Measurements from ENCODE around the gene SOWAHB. TPM values are rescaled to one million over a fixed set of nuclear protein-coding genes. Genes with fewer than 3 reads are reported as not detected.
"Not testable (repeated sequence)": the region's sequence is repeated elsewhere in the genome, so short reads cannot be mapped to it uniquely, and the experiment has no call there.

SOWAHB gene
- total RNA-seq, 1 donor = not detected

DNA sequence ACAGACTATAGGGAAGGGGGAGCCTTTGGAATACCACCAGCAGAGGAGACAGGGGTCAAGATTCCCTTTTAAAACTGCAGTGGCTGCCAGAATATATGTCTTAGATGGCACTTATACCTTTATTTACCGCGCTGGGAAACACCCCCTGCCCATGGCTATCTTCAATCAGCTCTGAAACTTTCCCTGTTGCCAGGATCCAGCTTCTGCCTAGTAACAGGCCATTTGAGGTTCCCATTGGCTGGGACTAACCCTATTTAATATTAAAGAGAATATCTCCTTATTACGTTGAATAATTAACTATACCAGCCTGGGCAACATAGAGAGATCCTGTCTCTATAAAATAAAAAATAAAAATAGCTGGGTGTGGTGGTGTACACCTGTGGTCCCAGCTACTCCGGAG is 23.8 kb downstream of the SOWAHB start:
- TF ChIP-seq, protein P1, sequence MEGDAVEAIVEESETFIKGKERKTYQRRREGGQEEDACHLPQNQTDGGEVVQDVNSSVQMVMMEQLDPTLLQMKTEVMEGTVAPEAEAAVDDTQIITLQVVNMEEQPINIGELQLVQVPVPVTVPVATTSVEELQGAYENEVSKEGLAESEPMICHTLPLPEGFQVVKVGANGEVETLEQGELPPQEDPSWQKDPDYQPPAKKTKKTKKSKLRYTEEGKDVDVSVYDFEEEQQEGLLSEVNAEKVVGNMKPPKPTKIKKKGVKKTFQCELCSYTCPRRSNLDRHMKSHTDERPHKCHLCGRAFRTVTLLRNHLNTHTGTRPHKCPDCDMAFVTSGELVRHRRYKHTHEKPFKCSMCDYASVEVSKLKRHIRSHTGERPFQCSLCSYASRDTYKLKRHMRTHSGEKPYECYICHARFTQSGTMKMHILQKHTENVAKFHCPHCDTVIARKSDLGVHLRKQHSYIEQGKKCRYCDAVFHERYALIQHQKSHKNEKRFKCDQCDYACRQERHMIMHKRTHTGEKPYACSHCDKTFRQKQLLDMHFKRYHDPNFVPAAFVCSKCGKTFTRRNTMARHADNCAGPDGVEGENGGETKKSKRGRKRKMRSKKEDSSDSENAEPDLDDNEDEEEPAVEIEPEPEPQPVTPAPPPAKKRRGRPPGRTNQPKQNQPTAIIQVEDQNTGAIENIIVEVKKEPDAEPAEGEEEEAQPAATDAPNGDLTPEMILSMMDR (IDR thresholded peaks at IDR 0.05; ENCODE audit: insufficient read depth, low read length) = no peak
- no peak for DNase-seq (ENCODE audit: low read depth)

DNA sequence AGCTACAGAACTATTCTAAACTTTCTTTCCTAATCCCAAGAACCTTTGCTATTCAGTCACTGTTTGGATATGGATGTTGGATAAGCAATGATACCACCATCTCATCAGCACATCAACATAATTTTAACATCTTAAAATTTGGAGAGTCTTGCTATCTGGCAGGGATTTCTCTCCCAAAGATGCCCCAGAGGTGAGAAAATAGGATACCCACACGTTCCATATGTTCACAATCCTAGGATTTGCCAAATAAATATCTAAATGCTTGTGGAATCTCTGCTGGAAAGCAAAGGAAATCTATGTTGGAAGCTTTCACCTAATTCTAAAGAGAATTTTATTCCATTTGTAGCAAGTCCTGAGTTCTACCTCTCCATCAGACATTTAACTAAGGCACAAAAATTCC is 24.4 kb downstream of the SOWAHB start:
- H3K4me3 ChIP-seq (ENCODE audit: low read depth, low read length) = no peak overlapping the region
- no peak for DNase-seq (ENCODE audit: low read depth)
- TF ChIP-seq, protein P1 (IDR thresholded peaks at IDR 0.05; ENCODE audit: insufficient read depth, low read length) = no peak

More for the DNA sequence above, 23.8 kb downstream of the SOWAHB start:
- H3K4me3 ChIP-seq (ENCODE audit: low read depth, low read length) = no peak overlapping the region

DNA sequence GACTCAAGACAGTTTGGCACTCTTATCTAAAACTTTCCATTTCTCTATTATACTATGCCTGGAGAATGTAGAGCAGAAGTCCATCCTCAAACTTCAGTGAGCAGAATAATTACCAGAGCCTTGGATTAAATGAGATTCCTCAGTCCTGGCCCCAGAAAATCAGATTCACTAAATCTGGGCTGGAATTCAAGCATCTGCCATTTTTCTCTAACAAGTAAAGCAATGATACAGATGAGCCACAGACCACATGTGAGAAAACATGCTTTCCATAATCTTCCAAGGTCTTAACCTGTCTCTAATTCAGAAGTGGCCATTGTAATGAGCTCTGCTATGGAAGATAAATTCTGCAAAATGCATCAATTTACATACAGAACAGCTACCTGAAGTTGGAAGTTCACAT is 25.4 kb downstream of the SOWAHB start:
- H3K4me3 ChIP-seq (ENCODE audit: low read depth, low read length) = no peak overlapping the region
- TF ChIP-seq, protein P1 (IDR thresholded peaks at IDR 0.05; ENCODE audit: insufficient read depth, low read length) = no peak
- no peak for DNase-seq (ENCODE audit: low read depth)

DNA sequence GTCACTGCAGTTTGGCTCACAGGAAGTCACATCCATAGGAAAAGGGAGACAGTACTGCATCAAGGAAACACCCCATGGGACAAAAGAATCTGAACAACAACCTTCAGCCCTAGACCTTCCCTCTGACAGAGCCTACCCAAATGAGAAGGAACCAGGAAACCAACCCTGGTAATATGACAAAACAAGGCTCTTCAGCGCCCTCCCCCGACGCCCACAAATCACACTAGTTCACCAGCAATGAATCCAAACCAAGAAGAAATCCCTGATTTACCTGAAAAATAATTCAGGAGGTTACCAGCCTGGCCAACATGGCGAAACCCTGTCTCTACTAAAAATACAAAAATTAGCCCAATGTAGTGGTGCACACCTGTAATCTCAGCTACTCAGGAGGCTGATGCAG is 29.2 kb downstream of the SOWAHB start:
- DNase-seq (ENCODE audit: low read depth); H3K4me3 ChIP-seq (ENCODE audit: low read depth, low read length): not testable (repeated sequence)

DNA sequence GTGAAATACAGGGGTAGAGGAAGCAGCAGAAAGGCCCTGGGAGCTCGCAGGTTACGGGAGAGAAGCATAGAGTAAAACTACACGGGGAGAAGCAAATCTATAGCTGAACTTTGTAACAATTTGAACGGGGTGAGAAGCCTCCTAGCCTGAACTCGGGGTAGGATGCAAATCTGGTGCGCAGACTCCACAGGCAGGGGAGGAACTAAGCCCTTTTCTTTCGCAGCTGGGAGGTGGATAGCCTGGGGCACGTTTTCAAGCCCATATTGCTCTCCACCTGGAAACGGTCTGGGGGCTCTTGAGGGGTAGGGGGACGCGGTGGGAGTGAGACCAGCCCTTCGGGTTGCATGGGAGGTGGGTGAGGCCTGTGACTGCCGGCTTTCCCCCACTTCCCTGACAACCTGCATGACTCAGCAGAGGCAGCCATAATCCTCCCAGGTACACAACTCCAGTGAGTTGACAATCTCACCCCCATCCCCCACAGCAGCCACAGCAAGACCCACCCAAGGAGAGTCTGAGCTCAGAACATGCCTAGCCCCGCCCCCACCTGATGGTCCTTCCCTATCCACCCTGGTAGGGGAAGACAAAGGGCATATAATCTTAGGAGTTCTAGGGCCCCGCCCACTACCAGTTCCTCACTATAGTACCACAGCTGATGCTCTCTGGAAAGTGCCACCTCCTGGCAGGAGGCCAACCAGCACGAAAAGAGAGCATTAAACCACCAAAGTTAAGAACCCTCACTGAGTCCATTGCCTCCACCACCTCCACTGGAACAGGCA is 29.9 kb downstream of the SOWAHB start:
- DNase-seq (ENCODE audit: low read depth) = no peak
- TF ChIP-seq, protein P1 (IDR thresholded peaks at IDR 0.05; ENCODE audit: insufficient read depth, low read length) = no peak
- no peak overlapping the region for H3K4me3 ChIP-seq (ENCODE audit: low read depth, low read length)

DNA sequence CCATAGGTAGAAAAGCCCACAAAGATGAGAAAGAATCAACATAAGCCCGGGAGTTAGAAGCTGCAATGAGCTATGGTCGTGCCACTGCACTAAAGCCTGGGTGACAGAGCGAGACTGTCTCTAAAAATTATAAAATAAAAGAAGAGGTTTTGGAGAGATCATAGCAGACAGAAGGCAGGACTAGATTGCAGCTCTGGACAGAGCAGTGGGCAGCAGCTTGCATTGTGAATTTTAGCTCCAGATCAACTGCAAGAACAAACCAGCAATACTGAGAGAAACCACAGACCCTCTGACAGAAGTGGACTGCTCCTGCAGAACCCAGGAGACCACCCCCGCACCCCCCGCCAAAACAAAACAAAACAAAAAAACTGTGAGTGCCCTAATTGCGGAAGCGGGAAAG is 30.6 kb downstream of the SOWAHB start:
- TF ChIP-seq, protein P1 (IDR thresholded peaks at IDR 0.05; ENCODE audit: insufficient read depth, low read length) = no peak
- DNase-seq (ENCODE audit: low read depth) = no peak
- no peak overlapping the region for H3K4me3 ChIP-seq (ENCODE audit: low read depth, low read length)

DNA sequence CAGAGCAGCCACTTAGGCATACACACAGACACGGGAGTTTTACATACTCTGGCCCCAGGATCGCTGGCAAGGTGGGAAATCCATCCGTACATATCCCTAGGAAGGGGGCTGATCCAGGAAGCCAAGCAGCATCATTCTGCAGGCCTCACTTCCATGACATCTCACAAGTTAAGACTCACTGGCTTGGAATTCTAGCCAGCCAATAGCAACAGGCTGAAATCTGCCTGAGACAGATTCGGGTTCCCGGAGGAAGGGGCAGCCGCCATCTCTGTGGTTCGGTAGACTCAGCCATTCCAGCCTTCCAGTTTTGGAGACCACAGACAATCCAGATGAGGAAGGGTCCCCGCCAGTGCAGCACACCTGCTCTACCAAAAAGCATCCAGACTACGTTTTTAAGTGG is 31.3 kb downstream of the SOWAHB start:
- TF ChIP-seq, protein P1 (IDR thresholded peaks at IDR 0.05; ENCODE audit: insufficient read depth, low read length) = no peak
- no peak for DNase-seq (ENCODE audit: low read depth)

More for the DNA sequence above, 31.3 kb downstream of the SOWAHB start:
- H3K4me3 ChIP-seq (ENCODE audit: low read depth, low read length) = no peak overlapping the region
